NCI-H128 (cell line): Measurements from ENCODE around the gene SEMA3C.

Experiments used
- DNase-seq: peaks from one replicate; lab custom pipeline; 2025; ENCODE audit not compliant: unreplicated experiment; lab: John Stamatoyannopoulos, UW

The SEMA3C gene

GRCh38 chr7:80858141-80858903 is 60.5 kb downstream of the SEMA3C start:
- DNase-seq = no peak

GRCh38 chr7:80856769-80857168 is 62.1 kb downstream of the SEMA3C start:
- no peak for DNase-seq

GRCh38 chr7:80851896-80852476 is 66.9 kb downstream of the SEMA3C start:
- DNase-seq = no peak

DNA sequence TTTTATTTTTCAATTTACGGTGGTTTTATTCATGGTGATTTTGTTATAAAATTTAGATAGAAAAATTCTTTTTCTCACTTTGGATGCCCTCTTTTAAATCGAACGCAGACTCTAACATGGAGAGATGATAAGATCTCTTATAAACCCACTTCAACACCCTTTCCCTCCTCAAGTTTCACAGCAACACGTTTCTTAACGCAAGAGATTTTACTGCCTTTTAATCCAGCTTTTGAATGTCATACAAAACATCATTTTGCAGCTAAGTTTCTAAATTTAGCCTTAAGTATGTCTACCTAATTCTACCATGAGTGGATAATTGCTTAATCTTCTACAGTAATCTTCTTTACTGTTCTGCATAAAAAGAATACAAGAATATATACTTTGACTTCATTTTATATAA is 70.0 kb downstream of the SEMA3C start:
- no peak for DNase-seq

GRCh38 chr7:80847895-80848294 is 71.0 kb downstream of the SEMA3C start:
- DNase-seq = no peak

DNA sequence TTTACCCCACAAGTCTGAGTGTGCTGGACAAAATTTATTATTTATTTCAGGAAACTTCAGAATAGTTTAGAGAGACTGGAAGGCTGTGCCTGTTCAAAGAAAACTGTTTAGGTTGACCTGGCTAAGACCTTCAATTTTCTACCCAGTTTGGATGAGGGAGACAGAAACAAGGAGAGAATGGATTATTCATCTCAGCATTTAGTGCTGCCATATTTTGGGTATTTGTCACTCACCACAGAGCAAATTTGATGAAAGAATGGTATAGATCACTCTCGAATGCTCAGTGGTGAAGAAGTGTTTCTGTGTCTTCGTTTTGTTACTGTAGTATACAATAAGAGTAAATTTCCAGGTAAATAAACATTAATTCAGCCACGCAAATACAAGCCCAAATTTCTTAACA is 71.8 kb downstream of the SEMA3C start:
- DNase-seq = no peak

GRCh38 chr7:80844916-80845315 is 73.9 kb downstream of the SEMA3C start:
- DNase-seq = no peak

DNA sequence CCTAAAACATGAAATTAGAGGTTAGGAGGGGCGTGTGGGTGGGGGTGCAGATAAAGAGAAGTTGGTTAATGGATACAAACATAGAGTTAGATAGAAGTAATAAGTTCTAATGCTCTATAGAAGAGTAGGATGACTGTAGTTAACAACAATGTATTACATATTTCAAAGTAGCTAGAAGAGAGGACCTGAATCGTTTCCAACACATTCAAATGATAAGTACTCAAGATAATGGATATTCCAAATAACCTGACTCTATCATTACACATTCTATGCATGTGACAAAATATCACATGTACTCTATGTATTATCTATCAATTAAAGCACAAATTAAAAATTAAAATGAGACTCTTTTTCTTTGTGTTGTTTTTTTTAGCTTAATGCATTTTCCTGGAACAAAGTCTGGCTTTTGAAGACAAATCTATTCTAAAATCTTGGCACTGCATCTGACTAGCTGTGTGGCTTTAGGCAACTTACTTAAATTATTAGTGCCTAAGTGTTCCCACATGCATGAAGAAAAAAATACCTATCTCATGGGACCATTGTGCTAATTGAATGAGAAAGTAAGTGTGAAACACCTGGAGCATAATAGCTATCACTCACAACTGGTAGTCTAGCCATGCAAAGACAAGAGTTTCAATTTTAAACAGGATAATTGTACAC is 75.7 kb downstream of the SEMA3C start:
- DNase-seq = no peak

GRCh38 chr7:80842022-80842790 is 76.6 kb downstream of the SEMA3C start:
- DNase-seq = no peak

DNA sequence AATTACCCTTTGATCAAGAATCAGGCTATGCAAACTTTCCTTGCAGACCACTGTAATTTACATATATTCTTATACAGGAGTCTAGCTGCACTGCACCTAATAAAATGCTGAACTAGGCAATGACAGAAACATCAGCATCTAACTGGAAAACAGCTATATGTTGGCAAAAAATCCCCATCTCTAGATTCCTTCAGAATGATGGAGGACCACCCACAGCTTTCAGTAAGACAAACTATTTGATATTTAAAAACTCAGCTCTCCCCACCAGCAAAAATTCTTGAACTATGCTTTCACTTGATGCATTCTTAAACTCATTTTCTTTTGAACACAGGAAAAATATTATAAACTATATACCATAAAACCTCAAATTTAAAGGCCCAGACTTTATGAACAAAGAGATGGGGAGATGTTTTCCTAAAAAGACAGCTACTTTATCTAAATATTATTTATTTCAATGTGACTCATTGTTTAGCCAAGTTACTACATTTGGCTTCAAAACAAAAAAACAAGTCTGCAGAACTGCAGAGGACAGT is 77.4 kb downstream of the SEMA3C start:
- no peak for DNase-seq

- DNase-seq = no peak
Observed at GRCh38 chr7:80840681-80841080, 78.2 kb downstream of the SEMA3C start.

DNA sequence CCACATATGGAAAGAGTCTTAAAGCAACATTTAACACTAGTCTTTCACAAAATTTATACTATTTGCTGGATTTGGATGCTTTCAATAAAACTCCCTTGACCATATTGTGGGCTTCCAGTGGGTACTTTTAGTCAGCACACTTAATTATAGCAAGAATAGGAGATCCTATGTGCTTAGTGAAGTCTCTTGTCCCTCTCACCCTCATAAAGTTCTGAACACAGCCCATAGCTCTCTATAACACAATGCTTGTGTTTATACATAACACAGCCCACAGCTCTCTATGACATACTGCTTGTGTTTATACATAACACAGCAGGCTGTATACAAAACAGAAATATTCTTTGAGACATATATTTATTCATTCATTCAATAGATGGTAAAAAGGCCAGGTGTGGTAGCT is 79.0 kb downstream of the SEMA3C start:
- DNase-seq = no peak

DNA sequence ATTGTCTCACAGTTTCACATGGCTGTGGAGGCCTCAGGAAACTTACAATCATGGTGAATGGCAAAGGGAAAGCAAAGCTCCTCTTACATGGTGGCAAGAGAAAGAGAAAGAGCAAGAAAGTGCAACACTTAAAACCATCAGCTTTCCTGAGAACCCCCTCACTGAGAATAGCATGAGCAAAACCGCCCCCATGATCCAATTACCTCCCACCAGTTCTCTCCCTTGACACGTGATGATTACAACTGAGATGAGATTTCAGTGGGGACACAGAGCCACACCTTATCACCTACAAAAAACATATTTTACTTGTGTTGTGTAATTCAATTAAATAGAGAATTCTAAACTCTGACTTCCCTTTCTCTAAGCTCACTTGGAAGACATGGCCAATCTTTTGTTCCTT is 80.2 kb downstream of the SEMA3C start:
- no peak for DNase-seq

- DNase-seq = no peak
Observed at GRCh38 chr7:80837345-80837744, 81.5 kb downstream of the SEMA3C start.

GRCh38 chr7:80835251-80835650 is 83.6 kb downstream of the SEMA3C start:
- no peak for DNase-seq

GRCh38 chr7:80833289-80834268 is 85.3 kb downstream of the SEMA3C start:
- DNase-seq = no peak

DNA sequence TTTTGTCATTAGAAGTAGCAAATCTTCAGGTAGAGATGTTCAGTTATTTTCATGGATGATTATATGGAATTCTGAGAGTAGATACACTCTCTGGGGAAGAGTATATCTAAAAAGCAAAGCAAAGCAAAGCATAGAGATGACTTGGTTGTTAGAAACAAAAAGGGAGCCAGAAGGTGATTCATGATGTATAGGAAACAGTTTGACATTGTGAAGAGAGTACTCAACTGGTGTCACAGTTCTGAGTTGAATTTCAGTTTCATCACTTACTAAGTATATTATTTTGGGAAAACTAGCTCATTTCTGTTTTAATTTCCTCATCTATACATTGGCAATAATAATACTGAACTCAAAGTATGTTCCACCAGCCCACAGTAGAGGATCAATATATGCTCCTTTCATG is 86.8 kb downstream of the SEMA3C start:
- no peak for DNase-seq

DNA sequence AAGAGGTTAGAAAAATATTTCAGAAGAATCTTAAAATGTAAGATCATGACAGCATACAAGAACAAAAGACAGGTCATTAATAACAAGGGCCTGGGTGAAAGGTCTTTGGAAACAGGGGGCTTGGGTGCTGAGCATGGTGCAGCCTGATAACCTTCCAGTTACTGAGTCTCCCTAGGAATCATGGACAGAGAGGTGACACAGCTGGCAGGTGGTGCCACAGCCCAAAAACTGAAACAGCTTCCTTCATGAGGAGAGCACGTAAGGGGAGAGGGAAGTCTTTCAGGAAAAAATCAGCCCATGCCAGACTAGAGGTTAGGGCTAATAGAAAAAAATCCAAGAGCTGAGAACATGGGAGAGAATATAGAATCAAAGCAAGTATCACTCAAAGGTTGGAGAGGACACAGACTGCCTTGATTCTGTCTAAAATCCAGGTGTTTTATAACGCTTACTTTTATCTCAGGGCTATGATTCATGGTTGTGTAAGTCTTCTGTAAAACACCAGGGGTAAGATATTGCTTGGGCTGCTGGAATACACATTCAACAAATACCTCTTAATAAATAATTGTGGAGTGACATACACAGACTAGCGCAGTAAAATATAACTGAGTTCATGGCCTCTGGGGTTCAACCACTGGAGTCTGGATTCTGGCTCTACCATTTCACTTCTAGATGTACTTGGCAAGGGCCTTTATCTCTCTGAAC is 88.1 kb downstream of the SEMA3C start:
- no peak for DNase-seq

- DNase-seq = no peak
Observed at GRCh38 chr7:80830010-80830409, 88.8 kb downstream of the SEMA3C start.

GRCh38 chr7:80829527-80829926 is 89.3 kb downstream of the SEMA3C start:
- no peak for DNase-seq
